ENCODE data around the gene PLEKHA7. TPM values are rescaled to one million over a fixed set of nuclear protein-coding genes. Genes with fewer than 3 reads are reported as not detected.
A peak's percentile ranks its signal among the peaks of the same experiment; 100 is the strongest.

The PLEKHA7 gene
- total RNA-seq, 1 donor from 2014 or later = 0.92 TPM

DNA sequence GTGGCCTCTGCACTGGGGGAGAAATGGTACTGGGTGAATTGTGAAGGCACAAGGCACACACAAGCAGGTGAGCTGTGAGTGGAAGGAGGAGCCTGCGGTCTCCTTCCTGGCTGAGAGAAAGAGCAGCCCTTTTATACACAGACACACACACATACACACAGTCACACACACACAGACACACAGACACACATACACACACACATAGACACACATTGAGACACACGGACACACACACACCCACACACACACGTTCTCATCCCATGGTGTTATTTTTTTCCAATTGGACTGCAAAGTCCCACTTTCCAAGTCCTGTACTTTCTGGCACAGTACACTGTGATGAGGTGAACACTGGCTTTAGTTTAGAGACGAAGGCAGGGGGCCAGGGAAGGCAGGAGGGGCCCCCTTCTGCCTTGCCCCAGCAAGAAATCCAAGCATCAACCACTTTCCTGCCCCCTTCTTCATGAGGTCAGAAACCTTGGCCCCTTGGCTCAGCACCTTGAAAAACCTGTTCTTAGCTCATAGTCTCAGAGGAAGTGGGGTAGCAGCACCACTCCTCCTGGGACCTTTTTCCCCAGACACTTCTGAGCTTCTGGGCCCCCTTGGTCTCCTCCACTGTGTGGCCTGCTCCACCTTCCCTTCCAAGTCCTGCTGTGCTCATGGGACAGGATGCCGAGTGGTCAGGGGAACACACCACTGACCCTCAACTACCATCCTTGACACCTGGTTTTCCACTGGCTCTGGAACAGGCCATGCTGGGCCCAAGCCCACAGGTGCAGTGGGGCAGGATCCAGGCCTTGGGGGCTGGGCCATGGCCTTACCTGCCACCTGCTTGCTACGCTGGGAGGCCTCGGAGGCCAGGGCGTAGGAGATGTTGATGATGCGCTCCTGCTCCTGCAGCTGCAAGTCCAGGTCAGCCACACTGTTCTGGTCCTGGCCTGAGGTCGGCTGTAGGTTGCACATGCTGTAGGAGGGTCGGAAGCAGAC lies 232.0 kb downstream of the PLEKHA7 start:
- H3K27me3 Mint-ChIP-seq (ENCODE audit: low read depth) = no peaks in the 10 kb centered on the region
- no peaks in the 10 kb centered on the region for H3K9me3 Mint-ChIP-seq (ENCODE audit: low read depth)
- no peak overlapping the region for H3K27ac Mint-ChIP-seq (ENCODE audit: unreplicated experiment)
- no peak overlapping the region for H3K4me3 Mint-ChIP-seq (ENCODE audit: unreplicated experiment)
- H3K4me1 Mint-ChIP-seq (ENCODE audit: low read depth) = peaks cover 3% of the 10 kb centered on the region
- H3K36me3 Mint-ChIP-seq (ENCODE audit: low read depth) = no peaks in the 10 kb centered on the region
- peak; percentile 52 for DNase-seq (ENCODE audit: low spot score)
- no peak for TF ChIP-seq CTCF (IDR thresholded peaks at IDR 0.05)

GRCh38 chr11:16780698-16781550 lies 233.3 kb downstream of the PLEKHA7 start:
- Mint-ChIP-seq H3K36me3 (ENCODE audit: low read depth) (no peaks in the 10 kb centered on the region), H3K27ac (ENCODE audit: unreplicated experiment) (no peak overlapping the region), H3K4me1 (ENCODE audit: low read depth) (no peaks in the 10 kb centered on the region)

GRCh38 chr11:16780146-16780545 lies 234.1 kb downstream of the PLEKHA7 start:
- Mint-ChIP-seq H3K4me1 (ENCODE audit: low read depth) (no peaks in the 10 kb centered on the region), H3K27ac (ENCODE audit: unreplicated experiment) (no peak overlapping the region), H3K9me3 (ENCODE audit: low read depth) (no peaks in the 10 kb centered on the region), H3K4me3 (ENCODE audit: unreplicated experiment) (no peak overlapping the region), H3K36me3 (ENCODE audit: low read depth) (no peaks in the 10 kb centered on the region), H3K27me3 (ENCODE audit: low read depth) (no peaks in the 10 kb centered on the region)
- no peak for TF ChIP-seq CTCF (IDR thresholded peaks at IDR 0.05)
- DNase-seq (ENCODE audit: low spot score) = no peak

More at GRCh38 chr11:16780698-16781550, 233.3 kb downstream of the PLEKHA7 start:
- DNase-seq (ENCODE audit: low spot score) = peak; percentile 54
- no peak overlapping the region for H3K4me3 Mint-ChIP-seq (ENCODE audit: unreplicated experiment)
- H3K9me3 Mint-ChIP-seq (ENCODE audit: low read depth) = no peaks in the 10 kb centered on the region
- no peak for TF ChIP-seq CTCF (IDR thresholded peaks at IDR 0.05)
- no peaks in the 10 kb centered on the region for H3K27me3 Mint-ChIP-seq (ENCODE audit: low read depth)

DNA sequence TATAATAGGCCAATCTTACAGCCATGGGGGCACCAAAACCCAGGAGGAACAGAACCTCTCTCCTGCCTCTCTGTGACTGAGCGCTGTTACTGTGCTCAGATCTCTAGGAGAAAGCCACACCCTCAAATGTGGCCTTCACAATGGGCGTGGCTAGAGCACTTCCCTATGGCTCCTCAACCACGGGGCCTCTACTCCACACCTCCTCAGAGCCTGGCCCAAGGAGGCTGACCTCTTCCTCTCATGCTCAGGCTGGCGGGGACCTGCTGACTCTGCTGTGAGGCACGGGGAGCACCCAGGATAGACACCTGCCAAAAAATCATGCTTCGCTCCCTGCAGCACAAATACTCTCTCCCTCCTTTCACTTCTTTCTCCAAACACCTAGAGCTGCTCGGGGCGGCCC lies 234.8 kb downstream of the PLEKHA7 start:
- H3K36me3 Mint-ChIP-seq (ENCODE audit: low read depth) = no peaks in the 10 kb centered on the region
- no peaks in the 10 kb centered on the region for H3K27me3 Mint-ChIP-seq (ENCODE audit: low read depth)
- DNase-seq (ENCODE audit: low spot score) = peak; percentile 72
- H3K27ac Mint-ChIP-seq (ENCODE audit: unreplicated experiment) = no peak overlapping the region
- no peaks in the 10 kb centered on the region for H3K4me1 Mint-ChIP-seq (ENCODE audit: low read depth)
- TF ChIP-seq CTCF (IDR thresholded peaks at IDR 0.05) = no peak
- no peak overlapping the region for H3K4me3 Mint-ChIP-seq (ENCODE audit: unreplicated experiment)
- H3K9me3 Mint-ChIP-seq (ENCODE audit: low read depth) = no peaks in the 10 kb centered on the region

GRCh38 chr11:16778876-16779275 lies 235.3 kb downstream of the PLEKHA7 start:
- H3K36me3 Mint-ChIP-seq (ENCODE audit: low read depth) = no peaks in the 10 kb centered on the region
- no peak overlapping the region for H3K27ac Mint-ChIP-seq (ENCODE audit: unreplicated experiment)
- no peak overlapping the region for H3K4me3 Mint-ChIP-seq (ENCODE audit: unreplicated experiment)
- H3K9me3 Mint-ChIP-seq (ENCODE audit: low read depth) = no peaks in the 10 kb centered on the region
- no peak for DNase-seq (ENCODE audit: low spot score)
- TF ChIP-seq CTCF (IDR thresholded peaks at IDR 0.05) = no peak
- H3K27me3 Mint-ChIP-seq (ENCODE audit: low read depth) = no peaks in the 10 kb centered on the region
- H3K4me1 Mint-ChIP-seq (ENCODE audit: low read depth) = no peaks in the 10 kb centered on the region

Data from chondrocyte (in vitro differentiated cells).